H1 (cell line): ENCODE measurements around the gene GNAQ. TPM values are rescaled to one million over a fixed set of nuclear protein-coding genes. Genes with fewer than 3 reads are reported as not detected.

Experiments used
- CTCF ChIA-PET: fragments of 300-600 bp; sonication (Branson Sonifier 250); formaldehyde crosslinking; loops from one replicate; lab custom pipeline; 2021; ENCODE audit not compliant: partially characterized antibody; lab: Charles Lee
- POLR2A ChIA-PET: fragments of 300-600 bp; sonication (Branson Sonifier 250); formaldehyde crosslinking; loops from one replicate; lab custom pipeline; 2021; ENCODE audit warnings: inconsistent platforms; ENCODE audit not compliant: partially characterized antibody; lab: Charles Lee
- DNase-seq, 2 experiments: peaks; one replicate each; pipeline versions ENCODE4 v3.0.0 to v3.0.0-alpha.2; 2010 to 2022; ENCODE audit warnings: low spot score in 2 of 2, low read depth in 1 of 2, mixed read lengths in 1 of 2
- FAIRE-seq: peaks from 2 replicates; lab custom pipeline; 2011; peaks lifted over from hg19 to GRCh38; lab: Jason Lieb, UNC
- H2AFZ ChIP-seq: 2 replicates; pipeline ENCODE4 v1.8.1; 2012; ENCODE audit warnings: low read length, inconsistent platforms
- H2AK5ac ChIP-seq: 2 replicates; pipeline ENCODE4 v1.6.1; 2013; ENCODE audit warnings: low read depth, low read length
- H2BK120ac ChIP-seq: replicated peaks from 2 replicates; pipeline ENCODE3; 2013; ENCODE audit warnings: low read depth, low read length, inconsistent platforms
- H2BK12ac ChIP-seq: 2 replicates; pipeline ENCODE4 v1.6.1; 2013; ENCODE audit warnings: low read depth, low read length
- H2BK15ac ChIP-seq: 2 replicates; pipeline ENCODE4 v1.6.1; 2013; ENCODE audit warnings: low read length
- H2BK20ac ChIP-seq: 2 replicates; pipeline ENCODE4 v1.6.1; 2013; ENCODE audit warnings: low read length
- H2BK5ac ChIP-seq: 2 replicates; pipeline ENCODE4 v1.6.1; 2013; ENCODE audit warnings: low read depth, low read length
- H3K14ac ChIP-seq: 2 replicates; pipeline ENCODE4 v1.6.1; 2013; ENCODE audit warnings: inconsistent platforms; ENCODE audit not compliant: insufficient read length
- H3K18ac ChIP-seq: 2 replicates; pipeline ENCODE4 v1.6.1; 2013; ENCODE audit warnings: low read length; ENCODE audit errors: extremely low read depth
- H3K23ac ChIP-seq: 2 replicates; pipeline ENCODE4 v1.6.1; 2013; ENCODE audit warnings: inconsistent platforms; ENCODE audit not compliant: insufficient read length
- H3K23me2 ChIP-seq: 2 replicates; pipeline ENCODE4 v1.6.1; 2013; ENCODE audit warnings: low read depth, low read length
- H3K27ac ChIP-seq: 2 replicates; pipeline ENCODE4 v1.6.1; 2011; ENCODE audit warnings: low read depth, low read length, inconsistent platforms
- H3K27me3 ChIP-seq, 4 experiments: replicated peaks in 1 of 4; 1 replicate in 1 of 4; 2 replicates in 3 of 4; pipeline versions ENCODE4 v1.6.1 to v1.8.1; 2011 to 2013; ENCODE audit warnings: low read length in 3 of 4, mild to moderate bottlenecking in 3 of 4, inconsistent platforms in 2 of 4, mixed read lengths in 2 of 4, moderate library complexity in 1 of 4; ENCODE audit not compliant: control insufficient read depth in 3 of 4, insufficient read depth in 3 of 4; ENCODE audit errors: extremely low read depth in 1 of 4
- H3K36me3 ChIP-seq, 4 experiments: 2 replicates each; pipeline versions ENCODE4 v1.6.1 to v1.8.1; 2011 to 2013; ENCODE audit warnings: mild to moderate bottlenecking in 4 of 4, low read length in 3 of 4, moderate library complexity in 2 of 4, control low read depth in 1 of 4, inconsistent platforms in 1 of 4; ENCODE audit not compliant: insufficient read depth in 4 of 4, control insufficient read depth in 2 of 4
- H3K4ac ChIP-seq: replicated peaks from 2 replicates; pipeline ENCODE3; 2013; ENCODE audit warnings: low read length, low read depth, mixed read lengths, inconsistent platforms; ENCODE audit not compliant: insufficient read length
- H3K4me1 ChIP-seq, 4 experiments: replicated peaks in 1 of 4; 1 replicate in 1 of 4; 2 replicates in 3 of 4; pipeline versions ENCODE4 v1.6.1 to v1.8.1; 2011 to 2013; ENCODE audit warnings: low read length in 3 of 4, inconsistent platforms in 2 of 4, mixed read lengths in 1 of 4; ENCODE audit not compliant: insufficient read depth in 4 of 4, control insufficient read depth in 3 of 4
- H3K4me2 ChIP-seq, 2 experiments: 2 replicates each; pipeline versions ENCODE4 v1.6.1 to v1.8.1; 2011 to 2013; ENCODE audit warnings: low read depth in 2 of 2, low read length in 2 of 2, control low read depth in 1 of 2, inconsistent platforms in 1 of 2, mild to moderate bottlenecking in 1 of 2; ENCODE audit not compliant: insufficient read depth in 1 of 2
- H3K4me3 ChIP-seq, 4 experiments: fragments of 200-600, 300-600 bp in 1 of 4; sonication (generic), shearing (Covaris generic), sonication (Bioruptor Twin) in 1 of 4; 2 replicates each; pipeline versions ENCODE4 v1.5.1 to v1.8.1; 2011 to 2016; ENCODE audit warnings: low read length in 4 of 4, low read depth in 3 of 4, control low read depth in 2 of 4, inconsistent platforms in 2 of 4, mild to moderate bottlenecking in 2 of 4, mixed read lengths in 1 of 4, moderate library complexity in 1 of 4; ENCODE audit not compliant: insufficient read depth in 2 of 4; ENCODE audit errors: extremely low read depth in 1 of 4
- H3K56ac ChIP-seq: replicated peaks from 2 replicates; pipeline ENCODE3; 2013; ENCODE audit warnings: low read depth, mild to moderate bottlenecking, mixed read lengths, low read length, inconsistent platforms; ENCODE audit not compliant: insufficient read length
- H3K79me1 ChIP-seq: 2 replicates; pipeline ENCODE4 v1.6.1; 2013; ENCODE audit warnings: low read depth, low read length, control low read depth
- H3K79me2 ChIP-seq, 2 experiments: 2 replicates each; pipeline versions ENCODE4 v1.6.1 to v1.8.1; 2012 to 2013; ENCODE audit warnings: low read length in 2 of 2, mild to moderate bottlenecking in 2 of 2, inconsistent platforms in 1 of 2; ENCODE audit not compliant: insufficient read depth in 2 of 2, control insufficient read depth in 1 of 2
- H3K9ac ChIP-seq, 4 experiments: replicated peaks in 1 of 4; 1 replicate in 1 of 4; 2 replicates in 3 of 4; pipeline versions ENCODE4 v1.6.1 to v1.8.1; 2011 to 2013; ENCODE audit warnings: low read depth in 3 of 4, low read length in 3 of 4, control low read depth in 2 of 4, mild to moderate bottlenecking in 2 of 4, moderate library complexity in 2 of 4, inconsistent platforms in 1 of 4; ENCODE audit errors: extremely low read depth in 1 of 4
- H3K9me3 ChIP-seq, 2 experiments: 2 replicates each; pipeline versions ENCODE4 v1.6.1 to v1.8.1; 2012 to 2013; ENCODE audit warnings: mild to moderate bottlenecking in 2 of 2, moderate library complexity in 2 of 2, control low read depth in 1 of 2, inconsistent platforms in 1 of 2, low read depth in 1 of 2, low read length in 1 of 2, mixed read lengths in 1 of 2; ENCODE audit not compliant: insufficient read depth in 2 of 2
- H4K20me1 ChIP-seq, 2 experiments: replicated peaks in 1 of 2; 2 replicates each; pipeline versions ENCODE3 to v1.8.1; 2011 to 2013; ENCODE audit warnings: inconsistent platforms in 2 of 2, low read length in 2 of 2, mild to moderate bottlenecking in 1 of 2; ENCODE audit not compliant: insufficient read depth in 2 of 2, control insufficient read depth in 1 of 2
- H4K5ac ChIP-seq: 2 replicates; pipeline ENCODE4 v1.6.1; 2013; ENCODE audit warnings: low read length, low read depth, mixed read lengths, inconsistent platforms; ENCODE audit not compliant: insufficient read length
- H4K8ac ChIP-seq: 2 replicates; pipeline ENCODE4 v1.8.0; 2013; ENCODE audit warnings: mild to moderate bottlenecking, moderate library complexity, low read length, inconsistent platforms; ENCODE audit not compliant: insufficient read depth; ENCODE audit errors: extremely low read depth
- H4K91ac ChIP-seq: replicated peaks from 2 replicates; pipeline ENCODE3; 2013; ENCODE audit warnings: low read length, mixed read lengths, inconsistent platforms; ENCODE audit not compliant: insufficient read length
- ASH2L ChIP-seq: fragments of 200-600, 300-600 bp; sonication (generic); IDR thresholded peaks from one replicate; pipeline ENCODE4 v1.7.1; 2017; ENCODE audit warnings: low read length
- HDAC2 ChIP-seq, 2 experiments: fragments of 300-600 bp in 1 of 2; sonication (generic) in 1 of 2; IDR thresholded peaks; 2 replicates each; pipeline ENCODE4 v1.6.1; 2011 to 2012; ENCODE audit warnings: low read depth in 2 of 2, low read length in 2 of 2, mild to moderate bottlenecking in 2 of 2, moderate library complexity in 2 of 2, borderline replicate concordance in 1 of 2, inconsistent platforms in 1 of 2
- KDM4A ChIP-seq: IDR thresholded peaks from one replicate; pipeline ENCODE4 v1.7.1; 2012; ENCODE audit warnings: low read depth, mild to moderate bottlenecking, moderate library complexity, low read length, inconsistent platforms; ENCODE audit not compliant: severe bottlenecking
- MAFK ChIP-seq: IDR thresholded peaks from 2 replicates; pipeline ENCODE4 v1.6.1; 2012; ENCODE audit warnings: low read depth, mild to moderate bottlenecking, improper control_type of control experiment, low read length
- POLR2A ChIP-seq, 2 experiments: IDR thresholded peaks; 1 replicate in 1 of 2; 2 replicates in 1 of 2; pipeline ENCODE4 v1.6.1; 2011; ENCODE audit warnings: low read depth in 2 of 2, low read length in 2 of 2, mild to moderate bottlenecking in 2 of 2; ENCODE audit errors: control extremely low read depth in 1 of 2
- POLR2AphosphoS5 ChIP-seq: IDR thresholded peaks from 2 replicates; pipeline ENCODE4 v1.6.1; 2011; ENCODE audit warnings: low read depth, low read length
- RBBP5 ChIP-seq: IDR thresholded peaks from 2 replicates; pipeline ENCODE4 v1.7.1; 2012; ENCODE audit warnings: low read depth, mild to moderate bottlenecking, inconsistent platforms, low read length, moderate library complexity, borderline replicate concordance
- SIN3A ChIP-seq, 2 experiments: IDR thresholded peaks in 1 of 2; conservative IDR thresholded peaks in 1 of 2; 2 replicates each; pipeline ENCODE4 v1.6.1; 2011 to 2012; ENCODE audit warnings: low read length in 2 of 2, improper control_type of control experiment in 1 of 2, low read depth in 1 of 2, mild to moderate bottlenecking in 1 of 2
- SIRT6 ChIP-seq: IDR thresholded peaks from one replicate; pipeline ENCODE4 v1.7.1; 2012; ENCODE audit warnings: low read length, inconsistent platforms
- SIX5 ChIP-seq: IDR thresholded peaks from 2 replicates; pipeline ENCODE4 v1.6.1; 2011; ENCODE audit warnings: mild to moderate bottlenecking, low read depth, low read length
- WGBS, 2 experiments: shearing (Covaris generic) in 1 of 2; methylation state at CpG; one replicate each; pipeline versions ENCODE4 v1.1.6 to v1.1.7; 2013 to 2015; ENCODE audit warnings: low lambda C conversion rate in 2 of 2, mixed read lengths in 2 of 2, inconsistent platforms in 1 of 2, low coverage in 1 of 2, missing lambda C conversion rate in 1 of 2; ENCODE audit not compliant: insufficient replicate concordance in 2 of 2, insufficient coverage in 1 of 2, insufficient read length in 1 of 2; ENCODE audit errors: extremely low coverage in 1 of 2, missing lambda C conversion rate in 1 of 2; 5-methylcytosine and 5-hydroxymethylcytosine counted together
- polyA plus RNA-seq, 7 experiments: library from polyadenylated mRNA; depleted of rRNA in 3 of 7; stranded (reverse) in 5 of 7; unstranded in 2 of 7; fragments of >200 nt in 5 of 7; fragments of 200-250 nt in 2 of 7; gene quantifications; 1 replicate in 5 of 7; 2 replicates in 1 of 7; 4 replicates in 1 of 7; pipeline versions ENCODE4 v1.2.1 to v1.2.3, GENCODE V29; 2011 to 2013; ENCODE audit warnings: missing spikeins in 2 of 7, mixed read lengths in 2 of 7
- total RNA-seq: library from RNA; stranded (reverse); fragmentation: NEBNext Ultra II Directional; extraction: Animal tissue kit (Norgen Biotek cat#: 25700); gene quantifications from 2 replicates; pipeline ENCODE4 v1.2.1, GENCODE V29; 2021

Gene GNAQ
- total and polyA plus RNA-seq, 2 of the 8 experiments (the other 6 are each of a cell fraction or from before 2014, with no cell fraction given) = 22.8 to 63.8 TPM

- Histone ChIP-seq H3K4me1 (peaks cover 0 to 2% (median 0%) of the 10 kb centered on the region in 4 experiments; a peak in 3 of 7 replicates), H2AK5ac (no peak overlapping the region), H3K4me3 (no peak overlapping the region), H3K79me1 (no peaks in the 10 kb centered on the region), H3K23me2 (no peaks in the 10 kb centered on the region), H3K14ac (no peak overlapping the region), H2BK15ac (no peak overlapping the region), H2BK20ac (no peak overlapping the region), H3K23ac (no peak overlapping the region), H4K8ac (no peak overlapping the region), H2AFZ (no peak overlapping the region), H4K5ac (no peak overlapping the region), H3K27me3 (no peaks in the 10 kb centered on the region), H2BK120ac (no peak overlapping the region), H3K9me3 (no peaks in the 10 kb centered on the region), H2BK5ac (no peak overlapping the region), H3K9ac (no peak overlapping the region), H4K20me1 (no peaks in the 10 kb centered on the region), H3K4me2 (no peak overlapping the region), H3K79me2 (no peaks in the 10 kb centered on the region), H3K27ac (no peak overlapping the region), H4K91ac (no peak overlapping the region), H3K4ac (no peak overlapping the region), H3K56ac (no peak overlapping the region), H3K36me3 (no peaks in the 10 kb centered on the region), H3K18ac (no peak overlapping the region), H2BK12ac (no peak overlapping the region)
- DNase-seq (no peak), FAIRE-seq (no peak)
- ChIA-PET CTCF (interaction anchor here (0.9 to 1.9 kb wide), 2 partner anchors 9 to 286 kb away, joined by 4 to 6 read pairs; no protein-coding TSS in a partner anchor), POLR2A (no interaction called here)
- TF ChIP-seq POLR2A (IDR thresholded peaks at IDR 0.05; ENCODE audit: control extremely low read depth in 1 of 2, low read depth in 2 of 2, low read length in 2 of 2) (no peak), ASH2L (no peak), POLR2AphosphoS5 (no peak), HDAC2 (IDR thresholded peaks at IDR 0.05; ENCODE audit: borderline replicate concordance in 1 of 2, low read depth in 2 of 2, low read length in 2 of 2) (no peak), RBBP5 (no peak), SIX5 (no peak), MAFK (no peak), SIN3A (conservative IDR thresholded peaks at IDR 0.05 in 1 of 2, IDR thresholded peaks at IDR 0.05 in 1 of 2; ENCODE audit: low read depth in 1 of 2, low read length in 2 of 2) (no peak), SIRT6 (no peak), KDM4A (no peak)
- WGBS, 2 experiments = 95% methylated on average over 1 of the region's 1 CpG; no CpG with 5 or more reads in 1 of the 2 experiments
Observed at GRCh38 chr9:77743386-77743785, 288.2 kb downstream of the GNAQ start.
